KBM-7 (cell line): Measurements from ENCODE around the gene SUSD6.

Experiments
- DNase-seq: peaks from one replicate; pipeline ENCODE4 v3.0.0-alpha.2; 2015
- in situ Hi-C: fragments of 300-500 bp; cut with MboI; formaldehyde crosslinking; loops from 2 replicates; pipeline ENCODE4 v1.14.3; 2020; ENCODE audit warnings: low sequenced_read_pairs, low pct_unique_long_range_greater_than_20kb, mixed read lengths

SUSD6 gene

GRCh38 chr14:69664865-69665526 is 53.6 kb downstream of the SUSD6 start:
- no peak for DNase-seq
- in situ Hi-C loops: no loop called here

- in situ Hi-C loops: no loop called here
- no peak for DNase-seq
Observed at GRCh38 chr14:69665631-69666030, 54.2 kb downstream of the SUSD6 start.

GRCh38 chr14:69666112-69666511 is 54.7 kb downstream of the SUSD6 start:
- DNase-seq: no peak
- in situ Hi-C loops: no loop called here

GRCh38 chr14:69666690-69667211 is 55.4 kb downstream of the SUSD6 start:
- in situ Hi-C loops: no loop called here
- DNase-seq: no peak

GRCh38 chr14:69667938-69668335 is 56.5 kb downstream of the SUSD6 start:
- in situ Hi-C loops: no loop called here
- DNase-seq: peak; percentile 28

GRCh38 chr14:69669375-69669774 is 58.0 kb downstream of the SUSD6 start:
- DNase-seq: no peak
- in situ Hi-C loops: no loop called here

GRCh38 chr14:69670093-69670492 is 58.7 kb downstream of the SUSD6 start:
- no peak for DNase-seq
- in situ Hi-C loops: no loop called here

GRCh38 chr14:69671365-69672030 is 60.1 kb downstream of the SUSD6 start:
- in situ Hi-C loops: no loop called here
- no peak for DNase-seq

- no peak for DNase-seq
- in situ Hi-C loops: no loop called here
Observed at GRCh38 chr14:69672356-69672755, 61.0 kb downstream of the SUSD6 start.

- peak; percentile 65 for DNase-seq
- in situ Hi-C loops: no loop called here
Observed at GRCh38 chr14:69673104-69673503, 61.7 kb downstream of the SUSD6 start.

- in situ Hi-C loops: no loop called here
- DNase-seq: no peak
Observed at GRCh38 chr14:69673578-69674305, 62.3 kb downstream of the SUSD6 start.

- DNase-seq: no peak
Observed at GRCh38 chr14:69674546-69675244, 63.3 kb downstream of the SUSD6 start.

GRCh38 chr14:69675245-69675583 is 63.8 kb downstream of the SUSD6 start:
- in situ Hi-C loops: no loop called here

More at GRCh38 chr14:69674546-69675244, 63.3 kb downstream of the SUSD6 start:
- in situ Hi-C loops: no loop called here

GRCh38 chr14:69675877-69676416 is 64.6 kb downstream of the SUSD6 start:
- DNase-seq: no peak
- in situ Hi-C loops: no loop called here

More at GRCh38 chr14:69675245-69675583, 63.8 kb downstream of the SUSD6 start:
- DNase-seq: no peak

- in situ Hi-C loops: no loop called here
- no peak for DNase-seq
Observed at GRCh38 chr14:69676723-69677122, 65.3 kb downstream of the SUSD6 start.

GRCh38 chr14:69680297-69680696 is 68.9 kb downstream of the SUSD6 start:
- in situ Hi-C loops: no loop called here

GRCh38 chr14:69682136-69682535 is 70.7 kb downstream of the SUSD6 start:
- DNase-seq: no peak
- in situ Hi-C loops: no loop called here

More at GRCh38 chr14:69680297-69680696, 68.9 kb downstream of the SUSD6 start:
- no peak for DNase-seq

- DNase-seq: no peak
- in situ Hi-C loops: no loop called here
Observed at GRCh38 chr14:69682621-69683263, 71.3 kb downstream of the SUSD6 start.

- in situ Hi-C loops: no loop called here
- DNase-seq: no peak
Observed at GRCh38 chr14:69683971-69684370, 72.6 kb downstream of the SUSD6 start.
